ENCODE results near the gene KCNAB3. TPM values are rescaled to one million over a fixed set of nuclear protein-coding genes. Genes with fewer than 3 reads are reported as not detected.

The KCNAB3 gene
- total RNA-seq, 2 donors from 2014 or later, result 1.2 to 2.2 TPM

- intact Hi-C loops (cut with DNase I), result no loop called here
- DNase-seq (ENCODE audit: low spot score), result no peak
Observed at GRCh38 chr17:7945651-7946050, 16.0 kb upstream of the KCNAB3 start.

DNA sequence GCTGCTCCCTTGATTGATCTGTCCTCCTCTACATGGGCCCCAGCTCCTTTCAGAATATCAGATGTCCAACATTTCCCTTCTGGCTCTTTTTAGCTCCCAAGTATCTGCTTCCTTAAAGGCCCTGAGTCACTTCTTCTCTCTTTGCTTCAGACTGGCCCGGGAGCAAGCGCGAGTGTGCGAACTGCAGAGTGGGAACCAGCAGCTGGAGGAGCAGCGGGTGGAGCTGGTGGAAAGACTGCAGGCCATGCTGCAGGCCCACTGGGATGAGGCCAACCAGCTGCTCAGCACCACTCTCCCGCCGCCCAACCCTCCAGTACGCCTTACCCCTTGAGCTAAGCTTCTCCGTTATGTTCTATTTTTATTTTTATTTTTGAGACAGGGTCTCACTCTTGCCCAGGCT lies 14.7 kb upstream of the KCNAB3 start:
- intact Hi-C loops (cut with DNase I), result no loop called here
- DNase-seq (ENCODE audit: low spot score), result no peak

DNA sequence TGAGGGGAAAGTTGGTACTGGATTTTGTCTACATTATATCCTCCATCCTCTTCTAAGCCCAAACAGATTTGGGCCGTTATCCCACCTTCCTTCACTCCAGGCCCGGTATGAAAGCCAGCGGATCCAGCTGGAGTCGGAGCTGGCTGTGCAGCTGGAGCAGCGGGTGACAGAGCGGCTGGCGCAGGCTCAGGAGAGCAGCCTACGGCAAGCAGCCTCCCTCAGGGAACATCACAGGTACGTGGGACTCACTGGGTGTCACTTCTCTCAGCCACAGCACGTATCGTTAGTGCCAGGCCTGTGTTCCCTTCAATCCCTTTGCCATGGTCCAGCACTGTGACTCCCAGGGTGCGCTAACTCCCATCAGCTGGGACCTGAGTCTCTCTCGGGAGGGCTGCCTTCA lies 13.6 kb upstream of the KCNAB3 start:
- no peak for DNase-seq (ENCODE audit: low spot score)

GRCh38 chr17:7940743-7941142 lies 11.1 kb upstream of the KCNAB3 start:
- DNase-seq (ENCODE audit: low spot score), result no peak
- intact Hi-C loops (cut with DNase I), result no loop called here

More for the DNA sequence above, 13.6 kb upstream of the KCNAB3 start:
- intact Hi-C loops (cut with DNase I), result no loop called here

DNA sequence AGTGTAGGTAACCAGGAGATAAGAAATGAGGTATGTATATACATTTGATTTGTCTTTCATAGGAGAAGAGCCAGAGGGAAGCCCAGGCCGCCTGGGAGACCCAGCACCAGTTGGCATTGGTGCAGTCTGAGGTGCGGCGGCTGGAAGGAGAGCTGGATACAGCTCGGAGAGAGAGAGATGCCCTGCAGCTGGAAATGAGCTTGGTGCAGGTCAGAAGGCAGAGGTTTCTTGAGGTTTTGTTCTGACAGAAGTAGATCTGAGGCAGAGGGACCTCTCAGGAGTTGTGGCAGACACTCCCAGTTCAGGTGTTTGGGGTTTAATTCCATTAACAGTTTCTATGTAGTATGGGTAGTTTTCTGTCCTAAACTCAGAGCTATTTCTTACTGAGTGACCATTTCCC lies 10.4 kb upstream of the KCNAB3 start:
- intact Hi-C loops (cut with DNase I), result no loop called here
- DNase-seq (ENCODE audit: low spot score), result peak; percentile 37

DNA sequence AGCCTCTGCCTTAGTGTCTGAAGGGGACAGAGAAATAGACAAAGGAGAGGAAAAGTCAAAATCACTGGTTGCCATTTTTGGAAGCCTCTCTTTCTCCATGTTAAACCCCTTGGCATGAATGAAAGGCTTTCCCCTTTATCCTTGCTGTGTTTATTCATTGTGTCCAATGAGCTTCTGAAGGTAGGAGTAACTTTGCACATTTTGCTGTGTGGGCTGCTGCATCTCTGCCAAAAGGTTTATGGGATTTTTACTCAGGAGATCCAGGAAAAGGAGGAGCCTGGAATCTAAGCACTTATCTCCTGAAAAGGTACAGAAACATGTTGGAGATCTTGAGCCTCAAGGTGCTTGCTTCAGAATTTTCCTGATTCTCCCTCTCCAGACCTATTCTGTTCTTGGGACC lies 6.2 kb upstream of the KCNAB3 start:
- intact Hi-C loops (cut with DNase I), result loop anchor here in 1 of 2 donors (10.0 kb wide), 1 partner anchor 689 kb away; no protein-coding TSS in a partner anchor
- no peak for DNase-seq (ENCODE audit: low spot score)

DNA sequence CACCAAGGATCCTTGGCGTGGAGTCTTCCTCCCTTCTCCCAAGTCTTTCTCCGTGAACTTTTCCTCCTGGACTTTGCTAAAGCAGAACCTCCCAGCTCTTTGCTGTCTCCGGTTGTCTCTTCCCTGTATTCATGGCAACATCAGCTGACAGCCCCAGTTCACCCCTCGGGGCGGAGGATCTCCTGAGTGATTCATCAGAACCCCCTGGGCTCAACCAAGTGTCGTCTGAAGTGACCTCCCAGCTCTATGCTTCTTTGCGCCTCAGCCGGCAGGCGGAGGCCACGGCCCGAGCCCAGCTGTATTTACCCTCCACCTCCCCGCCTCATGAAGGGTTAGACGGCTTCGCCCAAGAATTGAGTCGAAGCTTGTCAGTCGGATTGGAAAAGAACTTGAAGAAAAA lies 3.3 kb upstream of the KCNAB3 start:
- intact Hi-C loops (cut with DNase I), result loop anchor here in 1 of 2 donors (10.0 kb wide), 1 partner anchor 692 kb away; no protein-coding TSS in a partner anchor
- DNase-seq (ENCODE audit: low spot score), result no peak

DNA sequence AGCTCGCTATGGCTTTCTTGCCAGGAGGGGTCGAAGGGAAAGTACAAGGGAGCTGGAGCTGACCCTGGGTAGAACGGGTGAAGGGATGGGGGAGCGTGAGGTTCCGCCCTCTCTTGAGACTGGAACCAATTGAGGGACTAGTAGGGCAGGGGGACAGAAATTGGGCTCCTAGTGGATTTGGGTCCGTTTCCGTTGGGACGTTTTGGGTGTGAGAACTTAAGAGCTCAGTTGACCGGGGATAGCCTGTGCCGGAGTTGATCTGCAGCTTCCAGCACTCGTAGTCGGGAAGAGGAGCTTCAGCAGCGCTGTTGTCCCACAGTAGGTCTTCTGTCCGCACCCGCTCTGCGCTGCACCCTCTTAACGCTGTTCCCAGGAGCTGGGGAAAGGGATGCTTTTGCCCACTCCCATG lies 2.8 kb upstream of the KCNAB3 start:
- intact Hi-C loops (cut with DNase I), result loop anchor here in 1 of 2 donors (10.0 kb wide), 1 partner anchor 692 kb away; no protein-coding TSS in a partner anchor
- DNase-seq (ENCODE audit: low spot score), result no peak

- DNase-seq (ENCODE audit: low spot score), result peak; percentile 100
- intact Hi-C loops (cut with DNase I), result loop anchor here in 1 of 2 donors (10.0 kb wide), 1 partner anchor 693 kb away; no protein-coding TSS in a partner anchor
Observed at GRCh38 chr17:7931709-7932482, 2.2 kb upstream of the KCNAB3 start, which contains the start of the genes CNTROB and TRAPPC1. Gene CNTROB (plus strand): TSS chr17:7932206. CDS start chr17:7933080, 874 bp downstream. Gene TRAPPC1 (minus strand): TSS chr17:7931946. CDS start chr17:7931829, 117 bp downstream.

DNA sequence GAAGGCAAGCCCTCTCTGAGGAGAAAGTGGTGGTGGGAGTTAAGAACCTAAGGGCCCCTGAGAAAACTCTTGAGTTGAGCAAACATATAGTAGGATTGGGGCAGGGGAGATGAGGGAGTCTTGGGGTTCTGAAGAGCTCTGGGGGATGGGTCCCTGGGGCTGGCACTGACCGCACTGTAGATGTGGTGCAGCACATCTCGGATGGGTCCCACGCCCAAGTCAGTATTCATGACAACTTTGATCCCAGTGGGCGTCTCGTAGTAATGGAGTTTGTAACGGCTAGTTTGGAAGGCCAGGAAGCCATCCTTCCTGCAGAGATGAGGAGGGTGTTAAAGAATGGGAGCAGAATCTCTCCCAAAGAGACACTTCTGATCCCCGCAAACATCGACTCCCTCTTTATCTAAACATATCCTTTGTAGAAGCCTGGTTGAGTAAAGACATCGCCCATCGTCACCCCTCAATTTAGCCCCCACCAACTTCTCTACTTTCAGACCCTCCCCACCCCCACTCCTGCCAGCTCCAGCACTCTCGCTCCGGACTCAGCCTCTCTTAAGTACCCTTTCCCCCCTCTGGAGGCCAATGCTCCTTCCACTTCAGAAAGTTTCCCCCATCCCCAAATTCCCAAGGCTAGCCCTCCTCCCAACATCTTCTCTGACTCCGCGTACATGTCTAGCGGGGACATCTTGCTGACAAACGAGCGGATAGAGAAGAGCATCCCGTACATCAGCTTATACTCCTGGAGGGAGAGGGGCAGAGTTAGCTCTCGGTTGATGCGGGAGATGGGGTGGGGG lies 1.4 kb upstream of the KCNAB3 start:
- intact Hi-C loops (cut with DNase I), result loop anchor here in 1 of 2 donors (10.0 kb wide), 1 partner anchor 694 kb away; no protein-coding TSS in a partner anchor
- DNase-seq (ENCODE audit: low spot score), result no peak

- no peak for DNase-seq (ENCODE audit: low spot score)
- intact Hi-C loops (cut with DNase I), result loop anchor here in 1 of 2 donors (1.0 kb wide), 1 partner anchor 37 kb away; no protein-coding TSS in a partner anchor
Observed at GRCh38 chr17:7927596-7927995, 2.1 kb downstream of the KCNAB3 start.

DNA sequence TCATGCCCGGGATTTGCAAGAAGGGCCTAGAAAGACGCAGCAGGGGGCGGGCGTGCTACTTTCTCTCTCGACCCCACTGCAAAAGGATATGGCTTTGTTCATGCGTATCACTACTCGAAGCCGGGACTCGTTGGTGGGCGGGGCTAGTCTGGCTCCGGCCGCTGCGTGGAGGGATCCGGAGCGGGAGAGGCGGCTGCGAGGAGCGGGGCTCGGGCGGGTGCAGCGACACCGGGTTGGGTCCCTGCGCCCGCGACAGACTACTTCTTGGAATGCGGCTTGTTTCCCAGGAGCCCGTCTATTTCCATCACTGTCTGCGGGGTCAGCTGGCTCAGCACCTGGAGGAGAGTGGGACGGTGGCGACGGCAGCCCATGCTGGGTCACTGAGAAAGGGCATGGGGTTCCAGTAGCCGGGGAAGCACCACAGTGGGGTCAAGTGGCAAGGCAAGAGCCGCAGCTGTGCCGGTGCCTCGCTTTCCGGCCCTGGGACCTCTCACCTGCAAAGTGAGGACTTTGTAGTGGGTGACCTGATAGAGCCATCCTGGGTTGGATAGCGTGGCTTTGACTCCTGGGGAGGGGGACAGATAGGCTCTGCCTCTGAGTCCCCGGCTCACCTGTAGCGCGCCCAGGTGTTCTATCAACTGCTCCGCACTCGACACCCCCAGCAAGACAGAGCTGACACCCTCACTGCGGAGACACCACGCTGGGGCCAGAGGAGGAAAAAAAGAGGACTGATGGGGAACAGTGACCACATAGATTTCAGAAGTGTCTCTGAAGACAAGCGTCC lies 6.6 kb downstream of the KCNAB3 start:
- intact Hi-C loops (cut with DNase I), result no loop called here
- peak; percentile 96 for DNase-seq (ENCODE audit: low spot score)

GRCh38 chr17:7922269-7922844 lies 7.3 kb downstream of the KCNAB3 start:
- DNase-seq (ENCODE audit: low spot score), result no peak
- intact Hi-C loops (cut with DNase I), result no loop called here

GRCh38 chr17:7916808-7917207 lies 12.8 kb downstream of the KCNAB3 start:
- DNase-seq (ENCODE audit: low spot score), result no peak
- intact Hi-C loops (cut with DNase I), result no loop called here

GRCh38 chr17:7916385-7916682 lies 13.3 kb downstream of the KCNAB3 start:
- intact Hi-C loops (cut with DNase I), result no loop called here
- DNase-seq (ENCODE audit: low spot score), result no peak

DNA sequence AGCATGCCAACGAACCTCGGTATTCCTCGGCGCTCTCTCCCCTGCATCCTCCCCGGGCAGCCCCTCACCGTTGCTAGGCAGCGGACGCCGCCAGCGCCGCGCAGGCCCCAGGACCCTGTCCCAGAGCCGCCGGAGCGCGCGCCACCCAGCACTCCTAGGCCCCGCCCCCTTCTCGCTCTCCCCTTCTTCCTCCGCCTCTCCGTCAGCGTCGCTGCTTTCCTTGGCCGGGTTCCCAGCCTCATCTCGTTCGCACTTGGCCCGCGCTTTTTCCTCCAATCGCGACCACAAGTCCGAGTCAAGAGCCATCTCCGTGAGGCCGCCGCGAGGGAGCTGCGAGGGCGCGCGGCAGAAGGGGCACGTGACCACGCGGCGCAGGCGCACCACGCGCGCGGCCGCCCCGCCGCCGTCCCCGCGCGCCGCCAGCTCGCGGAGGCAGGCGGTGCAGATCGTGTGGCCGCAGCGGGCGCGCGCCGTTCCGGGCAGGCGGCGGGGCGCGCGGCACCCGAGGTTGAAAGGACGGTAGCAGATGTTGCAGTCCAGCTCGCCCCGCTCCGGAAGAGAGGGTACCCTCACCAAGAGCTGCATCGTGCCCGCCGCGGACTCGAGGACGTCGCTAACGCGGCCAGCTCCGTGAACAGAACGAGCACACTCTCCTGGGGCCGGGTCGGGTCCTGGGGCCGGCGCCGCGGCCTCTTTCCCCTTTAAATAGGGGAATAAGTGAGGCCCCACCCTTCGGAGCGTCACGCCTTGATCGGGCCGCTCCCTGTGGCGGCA lies 13.9 kb downstream of the KCNAB3 start, which contains the start of gene RNF227:
Gene RNF227 (minus strand): TSS at position 679 of the 774 bp plus-strand sequence. CDS start 94 bp downstream, at position 585.
- DNase-seq (ENCODE audit: low spot score), result peak; percentile 98
- intact Hi-C loops (cut with DNase I), result no loop called here

- no peak for DNase-seq (ENCODE audit: low spot score)
- intact Hi-C loops (cut with DNase I), result no loop called here
Observed at GRCh38 chr17:7915179-7915610, 14.5 kb downstream of the KCNAB3 start.

- no peak for DNase-seq (ENCODE audit: low spot score)
- intact Hi-C loops (cut with DNase I), result loop anchor here in 1 of 2 donors (5.0 kb wide), 1 partner anchor 79 kb away; no protein-coding TSS in a partner anchor
Observed at GRCh38 chr17:7912927-7913524, 16.6 kb downstream of the KCNAB3 start.

Data from posterior vena cava (tissue), 2 donors.